ENCODE results near the gene C6orf120.

C6orf120 gene

GRCh38 chr6:169745405-169745804 is 43.5 kb downstream of the C6orf120 start:
- peaks cover 6% of the 10 kb centered on the region for H3K79me2 ChIP-seq (ENCODE audit: low read length)
- TF ChIP-seq CTCF (IDR thresholded peaks at IDR 0.05; ENCODE audit: low read depth, low read length) (no peak), EZH2phosphoT487 (IDR thresholded peaks at IDR 0.05; ENCODE audit: low read depth) (no peak)
- H3K27ac ChIP-seq (ENCODE audit: low read length) = no peak overlapping the region
- H4K20me1 ChIP-seq (ENCODE audit: insufficient read depth, low read length) = no peaks in the 10 kb centered on the region
- H3K4me3 ChIP-seq (ENCODE audit: low read length) = no peak overlapping the region
- no peaks in the 10 kb centered on the region for H3K9me3 ChIP-seq (ENCODE audit: insufficient read depth, low read length)
- no peak overlapping the region for H3K4me2 ChIP-seq (ENCODE audit: low read length)
- H2AFZ ChIP-seq (ENCODE audit: low read depth, low read length) = no peak overlapping the region
- peaks cover 18% of the 10 kb centered on the region for H3K36me3 ChIP-seq (replicated peaks; ENCODE audit: low read depth, low read length)
- H3K27me3 ChIP-seq (ENCODE audit: low read depth, low read length) = no peaks in the 10 kb centered on the region
- no peak overlapping the region for H3K9ac ChIP-seq (ENCODE audit: low read length)
- H3K4me1 ChIP-seq (ENCODE audit: low read length) = peaks cover 5% of the 10 kb centered on the region

GRCh38 chr6:169746556-169746955 is 44.6 kb downstream of the C6orf120 start:
- H4K20me1 ChIP-seq (ENCODE audit: insufficient read depth, low read length) = no peaks in the 10 kb centered on the region
- H3K4me1 ChIP-seq (ENCODE audit: low read length) = peaks cover 8% of the 10 kb centered on the region
- no peak overlapping the region for H2AFZ ChIP-seq (ENCODE audit: low read depth, low read length)
- TF ChIP-seq EZH2phosphoT487 (IDR thresholded peaks at IDR 0.05; ENCODE audit: low read depth) (no peak), CTCF (IDR thresholded peaks at IDR 0.05; ENCODE audit: low read depth, low read length) (no peak)
- H3K9me3 ChIP-seq (ENCODE audit: insufficient read depth, low read length) = no peaks in the 10 kb centered on the region
- no peak overlapping the region for H3K4me3 ChIP-seq (ENCODE audit: low read length)
- no peak overlapping the region for H3K27ac ChIP-seq (ENCODE audit: low read length)
- H3K79me2 ChIP-seq (ENCODE audit: low read length) = peaks cover 15% of the 10 kb centered on the region
- no peak overlapping the region for H3K9ac ChIP-seq (ENCODE audit: low read length)
- H3K27me3 ChIP-seq (ENCODE audit: low read depth, low read length) = no peaks in the 10 kb centered on the region
- H3K4me2 ChIP-seq (ENCODE audit: low read length) = no peak overlapping the region
- H3K36me3 ChIP-seq (replicated peaks; ENCODE audit: low read depth, low read length) = peaks cover 18% of the 10 kb centered on the region

- TF ChIP-seq EZH2phosphoT487 (IDR thresholded peaks at IDR 0.05; ENCODE audit: low read depth) = no peak
- TF ChIP-seq CTCF (IDR thresholded peaks at IDR 0.05; ENCODE audit: low read depth, low read length) = no peak
- no peaks in the 10 kb centered on the region for H4K20me1 ChIP-seq (ENCODE audit: insufficient read depth, low read length)
- peaks cover 35% of the 10 kb centered on the region for H3K79me2 ChIP-seq (ENCODE audit: low read length)
- H3K9ac ChIP-seq (ENCODE audit: low read length) = peak within 1 kb of the TSS; percentile 95
- no peaks in the 10 kb centered on the region for H3K27me3 ChIP-seq (ENCODE audit: low read depth, low read length)
- peak within 1 kb of the TSS; percentile 66 for H3K27ac ChIP-seq (ENCODE audit: low read length)
- no peaks in the 10 kb centered on the region for H3K9me3 ChIP-seq (ENCODE audit: insufficient read depth, low read length)
- H3K4me2 ChIP-seq (ENCODE audit: low read length) = peak within 1 kb of the TSS; percentile 94
- peak within 1 kb of the TSS; percentile 81; the same call in 1 of the 2 replicates for H2AFZ ChIP-seq (ENCODE audit: low read depth, low read length)
- peaks cover 18% of the 10 kb centered on the region for H3K36me3 ChIP-seq (replicated peaks; ENCODE audit: low read depth, low read length)
- peaks cover 14% of the 10 kb centered on the region for H3K4me1 ChIP-seq (ENCODE audit: low read length)
- peak within 1 kb of the TSS; percentile 98 for H3K4me3 ChIP-seq (ENCODE audit: low read length)
These were observed 49.5 kb downstream of the C6orf120 start, which contains the start of the genes DYNLT2 and ERMARD for GRCh38 chr6:169751242-169752073. Gene DYNLT2 (minus strand): TSS chr6:169751572. CDS start chr6:169751458, 114 bp downstream. Gene ERMARD (plus strand): TSS chr6:169751622. CDS start chr6:169751658, 36 bp downstream.

GRCh38 chr6:169752074-169752623 is 50.2 kb downstream of the C6orf120 start:
- Histone ChIP-seq H2AFZ (ENCODE audit: low read depth, low read length) (peak overlapping the region; percentile 81; the same call in 1 of the 2 replicates), H3K79me2 (ENCODE audit: low read length) (peaks cover 35% of the 10 kb centered on the region), H3K4me2 (ENCODE audit: low read length) (peak overlapping the region; percentile 94), H3K27me3 (ENCODE audit: low read depth, low read length) (no peaks in the 10 kb centered on the region), H3K27ac (ENCODE audit: low read length) (peak overlapping the region; percentile 66), H3K9ac (ENCODE audit: low read length) (peak overlapping the region; percentile 95), H3K4me1 (ENCODE audit: low read length) (peaks cover 14% of the 10 kb centered on the region), H3K9me3 (ENCODE audit: insufficient read depth, low read length) (no peaks in the 10 kb centered on the region), H4K20me1 (ENCODE audit: insufficient read depth, low read length) (no peaks in the 10 kb centered on the region), H3K4me3 (ENCODE audit: low read length) (peak overlapping the region; percentile 98), H3K36me3 (replicated peaks; ENCODE audit: low read depth, low read length) (peaks cover 18% of the 10 kb centered on the region)
- TF ChIP-seq EZH2phosphoT487 (IDR thresholded peaks at IDR 0.05; ENCODE audit: low read depth) (no peak), CTCF (IDR thresholded peaks at IDR 0.05; ENCODE audit: low read depth, low read length) (no peak)
